NCI-H2107 treated with DMSO at 0.1 percent for 48 hours (cell line): ENCODE data around the gene C12orf42.

Source experiments
- DNase-seq: peaks from one replicate; lab custom pipeline; 2025; ENCODE audit not compliant: unreplicated experiment; lab: John Stamatoyannopoulos, UW

Gene C12orf42

GRCh38 chr12:103273645-103274044 lies 222.1 kb downstream of the C12orf42 start:
- peak; percentile 66 for DNase-seq

- no peak for DNase-seq
Measured at GRCh38 chr12:103272949-103273348, 222.8 kb downstream of the C12orf42 start.

GRCh38 chr12:103269946-103270345 lies 225.8 kb downstream of the C12orf42 start:
- peak; percentile 86 for DNase-seq

GRCh38 chr12:103268831-103269514 lies 226.8 kb downstream of the C12orf42 start:
- DNase-seq = peak; percentile 99

- no peak for DNase-seq
Measured at GRCh38 chr12:103257763-103258162, 238.0 kb downstream of the C12orf42 start.
